Immature natural killer cell (primary cell): ENCODE data around the gene SP1. TPM values are rescaled to one million over a fixed set of nuclear protein-coding genes. Genes with fewer than 3 reads are reported as not detected.
"Not testable (repeated sequence)": the region's sequence is repeated elsewhere in the genome, so short reads cannot be mapped to it uniquely, and the experiment has no call there.

Source experiments
- DNase-seq, 3 donors: peaks; one replicate each; pipeline ENCODE4 v3.0.0; 2022; ENCODE audit warnings: mixed read lengths in 1 of 3
- H3K27ac Mint-ChIP-seq, 6 donors: one replicate each; pipeline ENCODE4 v1.8.0; 2020; ENCODE audit warnings: mixed read lengths in 6 of 6, mild to moderate bottlenecking in 5 of 6, inconsistent platforms in 4 of 6, moderate library complexity in 3 of 6
- H3K27me3 Mint-ChIP-seq, 3 donors: one replicate each; pipeline ENCODE4 v1.8.0; 2020 to 2021; ENCODE audit warnings: low read depth in 3 of 3, mild to moderate bottlenecking in 3 of 3, mixed read lengths in 3 of 3, moderate library complexity in 3 of 3, inconsistent platforms in 1 of 3
- H3K36me3 Mint-ChIP-seq, 3 donors: one replicate each; pipeline ENCODE4 v1.8.0; 2020; ENCODE audit warnings: mixed read lengths in 3 of 3, inconsistent platforms in 2 of 3, mild to moderate bottlenecking in 2 of 3
- H3K4me1 Mint-ChIP-seq, 2 donors: one replicate each; pipeline ENCODE4 v1.8.0; 2020; ENCODE audit warnings: inconsistent platforms in 2 of 2, mild to moderate bottlenecking in 2 of 2, mixed read lengths in 2 of 2, moderate library complexity in 1 of 2
- H3K4me3 Mint-ChIP-seq, 5 donors: one replicate each; pipeline ENCODE4 v1.8.0; 2020; ENCODE audit warnings: mild to moderate bottlenecking in 5 of 5, mixed read lengths in 5 of 5, inconsistent platforms in 3 of 5, moderate library complexity in 3 of 5
- H3K9me3 Mint-ChIP-seq, 6 donors: one replicate each; pipeline ENCODE4 v1.8.0; 2020; ENCODE audit warnings: mild to moderate bottlenecking in 6 of 6, mixed read lengths in 6 of 6, inconsistent platforms in 4 of 6, moderate library complexity in 3 of 6
- polyA plus RNA-seq, 3 donors: library from polyadenylated mRNA; unstranded; fragments of 300-500 nt; fragmentation: Illumina TruSeq; gene quantifications; one replicate each; pipeline ENCODE4 v1.2.3, GENCODE V29; 2021

The SP1 gene
- polyA plus RNA-seq, 3 donors from 2014 or later, result 3.4 to 12.2 (median 4.8) TPM

GRCh38 chr12:53402351-53402750 lies 22.4 kb downstream of the SP1 start:
- H3K4me3 Mint-ChIP-seq, H3K27ac Mint-ChIP-seq, H3K4me1 Mint-ChIP-seq, H3K27me3 Mint-ChIP-seq, DNase-seq, H3K9me3 Mint-ChIP-seq: not testable (repeated sequence)
- H3K36me3 Mint-ChIP-seq, result peaks cover 7 to 16% (median 8%) of the 10 kb centered on the region in 3 donors

GRCh38 chr12:53402871-53403270 lies 22.9 kb downstream of the SP1 start:
- no peak for DNase-seq
- Mint-ChIP-seq H3K4me3 (no peak overlapping the region), H3K4me1 (peaks cover 2 to 8% of the 10 kb centered on the region in 2 donors), H3K27ac (peak overlapping the region in 1 of 6 donors; percentile 66), H3K36me3 (peaks cover 7 to 16% (median 8%) of the 10 kb centered on the region in 3 donors), H3K9me3 (no peaks in the 10 kb centered on the region), H3K27me3 (no peaks in the 10 kb centered on the region)

DNA sequence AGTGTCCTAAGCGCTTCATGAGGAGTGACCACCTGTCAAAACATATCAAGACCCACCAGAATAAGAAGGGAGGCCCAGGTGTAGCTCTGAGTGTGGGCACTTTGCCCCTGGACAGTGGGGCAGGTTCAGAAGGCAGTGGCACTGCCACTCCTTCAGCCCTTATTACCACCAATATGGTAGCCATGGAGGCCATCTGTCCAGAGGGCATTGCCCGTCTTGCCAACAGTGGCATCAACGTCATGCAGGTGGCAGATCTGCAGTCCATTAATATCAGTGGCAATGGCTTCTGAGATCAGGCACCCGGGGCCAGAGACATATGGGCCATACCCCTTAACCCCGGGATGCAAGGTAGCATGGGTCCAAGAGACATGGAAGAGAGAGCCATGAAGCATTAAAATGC lies 31.0 kb downstream of the SP1 start:
- H3K27me3 Mint-ChIP-seq, result peaks cover 0 to 2% (median 2%) of the 10 kb centered on the region in 3 donors
- peak overlapping the region in 1 of 6 donors; percentile 3 for H3K27ac Mint-ChIP-seq
- peaks cover 23 to 35% (median 29%) of the 10 kb centered on the region in 3 donors for H3K36me3 Mint-ChIP-seq
- no peaks in the 10 kb centered on the region for H3K9me3 Mint-ChIP-seq
- DNase-seq, result no peak
- H3K4me3 Mint-ChIP-seq, result no peak overlapping the region
- H3K4me1 Mint-ChIP-seq, result peaks cover 12 to 23% of the 10 kb centered on the region in 2 donors

- H3K4me1 Mint-ChIP-seq, result peaks cover 12 to 23% of the 10 kb centered on the region in 2 donors
- H3K36me3 Mint-ChIP-seq, result peaks cover 19 to 31% (median 25%) of the 10 kb centered on the region in 3 donors
- peaks cover 0 to 2% (median 2%) of the 10 kb centered on the region in 3 donors for H3K27me3 Mint-ChIP-seq
- H3K4me3 Mint-ChIP-seq, result no peak overlapping the region
- no peaks in the 10 kb centered on the region for H3K9me3 Mint-ChIP-seq
- H3K27ac Mint-ChIP-seq, result peak overlapping the region; percentile 23 to 82 (median 68)
- no peak for DNase-seq
Observed at GRCh38 chr12:53413485-53414204, 33.7 kb downstream of the SP1 start.

GRCh38 chr12:53414756-53415417 lies 34.9 kb downstream of the SP1 start:
- H3K4me3 Mint-ChIP-seq, result no peak overlapping the region
- peaks cover 15 to 24% (median 21%) of the 10 kb centered on the region in 3 donors for H3K36me3 Mint-ChIP-seq
- no peaks in the 10 kb centered on the region for H3K9me3 Mint-ChIP-seq
- peak overlapping the region in 3 of 6 donors; percentile 18 to 77 (median 50) for H3K27ac Mint-ChIP-seq
- peaks cover 0 to 2% (median 2%) of the 10 kb centered on the region in 3 donors for H3K27me3 Mint-ChIP-seq
- DNase-seq, result no peak
- peaks cover 12 to 23% of the 10 kb centered on the region in 2 donors for H3K4me1 Mint-ChIP-seq

- H3K27ac Mint-ChIP-seq, result peak overlapping the region in 4 of 6 donors; percentile 39 to 77 (median 41)
- peaks cover 11 to 20% (median 19%) of the 10 kb centered on the region in 3 donors for H3K36me3 Mint-ChIP-seq
- peaks cover 12 to 23% of the 10 kb centered on the region in 2 donors for H3K4me1 Mint-ChIP-seq
- not testable (repeated sequence) for H3K9me3 Mint-ChIP-seq, H3K27me3 Mint-ChIP-seq, DNase-seq, H3K4me3 Mint-ChIP-seq
Observed at GRCh38 chr12:53415752-53416389, 35.9 kb downstream of the SP1 start.

DNA sequence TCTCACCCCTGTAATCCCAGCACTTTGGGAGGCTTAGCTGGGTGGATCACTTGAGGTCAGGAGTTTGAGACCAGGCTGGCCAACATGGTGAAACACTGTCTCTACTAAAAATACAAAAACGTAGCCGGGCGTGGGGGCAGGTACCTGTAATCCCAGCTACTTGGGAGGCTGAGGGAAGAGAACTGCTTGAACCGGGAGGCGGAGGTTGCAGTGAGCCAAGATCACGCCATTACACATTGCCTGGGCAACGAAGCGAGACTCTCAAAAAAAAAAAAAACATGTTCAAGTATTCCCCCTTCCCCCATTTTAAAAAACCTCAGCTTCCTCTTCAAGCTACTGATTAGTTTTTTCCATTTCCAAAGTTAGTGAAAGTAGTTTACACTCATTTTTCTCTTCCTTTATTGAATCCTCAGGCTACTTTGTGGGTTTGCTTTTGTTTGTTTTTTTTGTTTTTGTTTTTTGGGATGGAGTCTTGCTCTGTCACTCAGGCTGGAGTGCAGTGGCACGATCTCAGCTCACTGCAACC lies 37.4 kb downstream of the SP1 start:
- DNase-seq, H3K9me3 Mint-ChIP-seq, H3K27me3 Mint-ChIP-seq, H3K4me3 Mint-ChIP-seq, H3K36me3 Mint-ChIP-seq: not testable (repeated sequence)
- peak overlapping the region in 2 of 6 donors; percentile 5 to 35 for H3K27ac Mint-ChIP-seq
- H3K4me1 Mint-ChIP-seq, result peaks cover 14 to 24% of the 10 kb centered on the region in 2 donors

DNA sequence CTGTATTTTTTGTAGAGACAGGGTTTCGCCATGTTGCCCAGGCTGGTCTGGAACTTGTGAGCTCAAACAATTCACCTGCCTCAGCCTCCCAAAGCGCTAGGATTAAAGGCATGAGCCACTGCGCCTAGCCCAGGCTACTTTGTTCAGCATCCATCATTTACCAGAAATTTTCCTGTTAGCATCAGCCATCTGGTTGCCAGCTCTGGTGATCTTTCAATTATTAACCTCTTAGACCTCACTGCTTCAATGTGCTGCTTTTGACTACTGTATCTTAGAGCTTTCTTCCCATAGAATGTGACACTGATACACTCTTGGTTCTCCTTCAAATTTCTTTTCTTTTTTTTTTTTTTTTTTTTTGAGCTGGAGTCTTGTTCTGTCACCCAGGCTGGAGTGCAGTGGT lies 38.2 kb downstream of the SP1 start:
- H3K36me3 Mint-ChIP-seq, result peaks cover 0 to 5% (median 0%) of the 10 kb centered on the region in 3 donors
- DNase-seq, result no peak
- H3K27ac Mint-ChIP-seq, result peak overlapping the region in 1 of 6 donors; percentile 37
- no peaks in the 10 kb centered on the region for H3K9me3 Mint-ChIP-seq
- peaks cover 6 to 15% of the 10 kb centered on the region in 2 donors for H3K4me1 Mint-ChIP-seq
- peaks cover 0 to 2% (median 0%) of the 10 kb centered on the region in 3 donors for H3K27me3 Mint-ChIP-seq
- H3K4me3 Mint-ChIP-seq, result no peak overlapping the region

GRCh38 chr12:53419756-53420155 lies 39.8 kb downstream of the SP1 start:
- H3K4me1 Mint-ChIP-seq, result peaks cover 6% of the 10 kb centered on the region in 2 donors
- no peaks in the 10 kb centered on the region for H3K36me3 Mint-ChIP-seq
- H3K27me3 Mint-ChIP-seq, result no peaks in the 10 kb centered on the region
- H3K9me3 Mint-ChIP-seq, result no peaks in the 10 kb centered on the region
- no peak overlapping the region for H3K4me3 Mint-ChIP-seq
- peak overlapping the region in 1 of 6 donors; percentile 53 for H3K27ac Mint-ChIP-seq
- no peak for DNase-seq

DNA sequence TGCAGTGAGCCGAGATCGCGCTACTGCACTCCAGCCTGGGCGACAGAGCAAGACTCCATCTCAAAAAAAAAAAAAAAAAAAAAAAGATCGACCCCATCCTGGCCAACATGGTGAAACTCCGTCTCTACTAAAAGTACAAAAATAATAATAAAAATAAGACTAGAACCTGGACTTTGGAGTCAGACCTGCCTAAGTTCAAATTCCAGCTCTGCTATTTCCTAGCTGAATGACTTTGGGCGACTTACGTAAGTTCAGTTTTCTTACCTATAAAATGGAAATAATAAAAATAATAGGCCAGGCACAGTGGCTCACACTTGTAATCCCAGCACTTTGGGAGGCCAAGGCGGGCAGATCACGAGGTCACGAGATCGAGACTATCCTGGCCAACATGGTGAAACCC lies 42.3 kb downstream of the SP1 start:
- not testable (repeated sequence) for H3K9me3 Mint-ChIP-seq

GRCh38 chr12:53423597-53423996 lies 43.6 kb downstream of the SP1 start, which contains the start of gene AMHR2:
TSS of gene AMHR2 (plus strand) at chr12:53423855. CDS start at chr12:53423935, 80 bp downstream.
- DNase-seq, result no peak
- Mint-ChIP-seq H3K27ac (no peak within 1 kb of the TSS), H3K4me3 (no peak within 1 kb of the TSS), H3K27me3 (peaks cover 0 to 2% (median 0%) of the 10 kb centered on the region in 3 donors), H3K4me1 (peaks cover 5 to 6% of the 10 kb centered on the region in 2 donors), H3K9me3 (no peaks in the 10 kb centered on the region), H3K36me3 (no peaks in the 10 kb centered on the region)

More for the DNA sequence above, 42.3 kb downstream of the SP1 start:
- H3K4me1 Mint-ChIP-seq, H3K27ac Mint-ChIP-seq, H3K27me3 Mint-ChIP-seq, DNase-seq, H3K4me3 Mint-ChIP-seq, H3K36me3 Mint-ChIP-seq: not testable (repeated sequence)

DNA sequence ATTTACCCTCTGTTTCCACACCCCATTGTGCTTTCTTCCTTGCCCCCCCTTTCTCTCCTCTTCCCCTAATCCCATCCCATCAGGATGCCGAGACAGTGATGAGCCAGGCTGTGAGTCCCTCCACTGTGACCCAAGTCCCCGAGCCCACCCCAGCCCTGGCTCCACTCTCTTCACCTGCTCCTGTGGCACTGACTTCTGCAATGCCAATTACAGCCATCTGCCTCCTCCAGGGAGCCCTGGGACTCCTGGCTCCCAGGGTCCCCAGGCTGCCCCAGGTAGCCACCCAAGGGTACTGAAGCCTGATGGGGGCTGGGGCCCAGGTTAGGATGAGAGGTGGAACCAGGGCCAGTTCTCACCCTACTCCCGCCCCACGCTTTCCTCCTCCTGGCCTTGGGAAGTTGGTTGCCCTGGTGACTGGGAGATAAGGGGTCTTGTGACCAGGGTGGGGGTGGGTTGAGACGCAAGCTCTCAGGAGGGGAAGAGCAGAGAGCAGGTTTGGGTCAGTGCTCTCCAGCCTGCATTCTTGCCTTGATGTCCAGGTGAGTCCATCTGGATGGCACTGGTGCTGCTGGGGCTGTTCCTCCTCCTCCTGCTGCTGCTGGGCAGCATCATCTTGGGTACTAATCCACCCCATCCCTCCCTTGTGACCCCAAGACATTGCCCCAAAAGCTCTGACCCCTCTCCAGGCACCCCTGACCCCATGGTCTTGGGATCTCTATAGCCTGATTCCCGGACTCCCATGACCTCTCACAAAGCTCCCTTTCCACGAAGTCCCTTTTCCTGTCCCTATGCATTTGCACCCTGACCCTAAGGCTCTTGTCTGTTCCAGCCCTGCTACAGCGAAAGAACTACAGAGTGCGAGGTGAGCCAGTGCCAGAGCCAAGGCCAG lies 44.9 kb downstream of the SP1 start:
- H3K4me3 Mint-ChIP-seq, result no peak overlapping the region
- H3K36me3 Mint-ChIP-seq, result no peaks in the 10 kb centered on the region
- H3K4me1 Mint-ChIP-seq, result peaks cover 5 to 6% of the 10 kb centered on the region in 2 donors
- no peak overlapping the region for H3K27ac Mint-ChIP-seq
- H3K9me3 Mint-ChIP-seq, result no peaks in the 10 kb centered on the region
- peaks cover 0 to 2% (median 0%) of the 10 kb centered on the region in 3 donors for H3K27me3 Mint-ChIP-seq
- DNase-seq, result no peak
